Measurements from ENCODE around the gene PFKFB4. TPM values are rescaled to one million over a fixed set of nuclear protein-coding genes. Genes with fewer than 3 reads are reported as not detected.

The PFKFB4 gene
- total and polyA plus RNA-seq, 10 of the 15 experiments (the other 5 are each of a cell fraction or from before 2014, with no cell fraction given), result 0.37 to 89.1 (median 5.2) TPM

DNA sequence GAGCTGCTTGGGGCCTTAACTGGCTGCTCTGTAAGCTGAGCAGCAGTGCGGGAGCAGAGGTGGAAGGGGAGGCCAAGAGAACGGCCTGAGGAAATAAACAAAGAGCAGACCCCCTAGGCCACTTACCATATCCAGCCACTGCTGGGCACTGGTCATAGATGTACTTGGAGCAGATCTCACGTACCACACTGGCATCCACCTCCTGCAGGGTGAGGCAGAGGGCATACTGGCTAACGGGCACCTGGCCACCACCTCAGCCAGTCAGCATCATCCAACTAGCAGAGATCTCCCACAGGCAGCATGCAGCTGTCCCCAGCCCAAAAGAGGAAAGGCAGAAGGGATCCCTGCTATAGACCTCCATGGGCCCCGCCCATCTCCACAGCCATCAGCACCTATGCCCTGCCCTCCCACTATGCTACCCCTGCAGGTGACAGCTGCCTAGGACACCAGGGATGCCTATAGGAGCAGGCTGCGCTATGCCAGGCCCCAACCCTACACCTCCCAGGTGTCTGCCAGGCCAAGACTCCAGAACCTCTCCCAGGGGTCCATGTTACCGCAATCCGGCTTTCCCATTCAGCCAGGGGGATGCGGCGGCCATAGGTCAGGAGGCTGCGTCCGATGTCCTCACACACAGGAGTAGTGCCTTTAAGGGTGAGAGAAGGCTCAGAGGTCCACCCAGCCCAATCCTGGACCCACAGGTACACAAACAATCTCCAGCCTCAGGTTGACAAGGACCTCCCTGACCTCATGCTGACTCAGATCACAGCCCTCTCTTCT is 43.1 kb upstream of the PFKFB4 start:
- H2AFZ ChIP-seq (ENCODE audit: control insufficient read depth, low read depth, low read length), result no peak overlapping the region
- intact Hi-C loops (cut with micrococcal nuclease; ENCODE audit: unreplicated experiment) (no loop called here), in situ Hi-C loops (cut with MboI) (no loop called here)
- SMC1A ChIA-PET (ENCODE audit: uncharacterized antibody, unreplicated experiment), result no interaction called here
- H3K79me2 ChIP-seq (ENCODE audit: control insufficient read depth, insufficient read depth, low read length), result no peaks in the 10 kb centered on the region
- RAD21 ChIA-PET (ENCODE audit: unreplicated experiment), result no interaction called here
- FAIRE-seq (no peak), ATAC-seq (no peak), DNase-seq (ENCODE audit: low read depth, low spot score) (no peak)
- peaks cover 34 to 44% of the 10 kb centered on the region in 2 experiments for H3K36me3 ChIP-seq (ENCODE audit: control insufficient read depth in 2 of 2, insufficient read depth in 2 of 2, low read length in 1 of 2)
- H3K9me3 ChIP-seq (replicated peaks; ENCODE audit: control insufficient read depth, insufficient read depth, low read length), result no peaks in the 10 kb centered on the region
- 97% methylated on average over 12 of the region's 12 CpGs for WGBS (ENCODE audit: insufficient coverage, insufficient replicate concordance, low lambda C conversion rate, missing lambda C conversion rate)
- H3K4me3 ChIP-seq, result no peak overlapping the region
- peaks cover 4% of the 10 kb centered on the region; the same call in 1 of the 2 replicates for H4K20me1 ChIP-seq (ENCODE audit: control insufficient read depth, insufficient read depth)
- no peak overlapping the region for H3K4me2 ChIP-seq (ENCODE audit: control insufficient read depth, insufficient read depth)
- POLR2A ChIA-PET, result no interaction called here
- TF ChIP-seq LARP7 (IDR thresholded peaks at IDR 0.05) (no peak), SUZ12 (IDR thresholded peaks at IDR 0.05; ENCODE audit: unreplicated experiment) (no peak), NR2C1 (IDR thresholded peaks at IDR 0.05) (no peak), SP1 (IDR thresholded peaks at IDR 0.05; ENCODE audit: low read depth, low read length) (no peak), ASH2L (IDR thresholded peaks at IDR 0.05; ENCODE audit: borderline replicate concordance, low read depth) (no peak), EZH2 (IDR thresholded peaks at IDR 0.05; ENCODE audit: borderline replicate concordance, control insufficient read depth, low read depth, low read length) (no peak), NFYB (IDR thresholded peaks at IDR 0.05; ENCODE audit: insufficient read depth, low read depth, low read length) (no peak), EGR1 (IDR thresholded peaks at IDR 0.05; ENCODE audit: borderline replicate concordance in 1 of 2, low read depth in 2 of 2, low read length in 2 of 2) (no peak), HDAC2 (IDR thresholded peaks at IDR 0.05) (no peak)
- TF ChIP-seq, protein P1, sequence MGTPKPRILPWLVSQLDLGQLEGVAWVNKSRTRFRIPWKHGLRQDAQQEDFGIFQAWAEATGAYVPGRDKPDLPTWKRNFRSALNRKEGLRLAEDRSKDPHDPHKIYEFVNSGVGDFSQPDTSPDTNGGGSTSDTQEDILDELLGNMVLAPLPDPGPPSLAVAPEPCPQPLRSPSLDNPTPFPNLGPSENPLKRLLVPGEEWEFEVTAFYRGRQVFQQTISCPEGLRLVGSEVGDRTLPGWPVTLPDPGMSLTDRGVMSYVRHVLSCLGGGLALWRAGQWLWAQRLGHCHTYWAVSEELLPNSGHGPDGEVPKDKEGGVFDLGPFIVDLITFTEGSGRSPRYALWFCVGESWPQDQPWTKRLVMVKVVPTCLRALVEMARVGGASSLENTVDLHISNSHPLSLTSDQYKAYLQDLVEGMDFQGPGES (IDR thresholded peaks at IDR 0.05), result no peak
- H3K4me1 ChIP-seq (ENCODE audit: control insufficient read depth, insufficient read depth, low read length), result no peaks in the 10 kb centered on the region; the same call in 1 of the 2 replicates
- H3K27me3 ChIP-seq (replicated peaks in 1 of 2; ENCODE audit: control insufficient read depth in 2 of 2, insufficient read depth in 2 of 2, low read length in 1 of 2), result peaks cover 0 to 2% of the 10 kb centered on the region in 2 experiments; a peak in 1 of 4 replicates
- CTCF ChIA-PET, result no interaction called here
- no TSS peak for BruUV-seq (replicated peaks)
- no peak overlapping the region for H3K9ac ChIP-seq (ENCODE audit: control insufficient read depth, insufficient read depth, low read length)
- H3K27ac ChIP-seq (ENCODE audit: control insufficient read depth, insufficient read depth), result no peak overlapping the region
